Stimulated activated CD4-positive, alpha-beta T cell treated with anti-CD3 and anti-CD28 coated beads, TNF-alpha, amount 100 ng/mL, for 1 hour (primary cell): ENCODE results near the gene NBEA.
"Not testable (repeated sequence)": the region's sequence is repeated elsewhere in the genome, so short reads cannot be mapped to it uniquely, and the experiment has no call there.

ENCODE experiments used
- DNase-seq, 3 donors: peaks; one replicate each; pipeline ENCODE4 v3.0.0-alpha.2; 2020; ENCODE audit warnings: low read depth in 3 of 3, low spot score in 1 of 3

Gene NBEA

GRCh38 chr13:35630551-35631275 is 688.6 kb downstream of the NBEA start:
- no peak for DNase-seq

GRCh38 chr13:35631666-35632065 is 689.6 kb downstream of the NBEA start:
- no peak for DNase-seq

GRCh38 chr13:35643625-35644024 is 701.6 kb downstream of the NBEA start:
- DNase-seq = no peak

GRCh38 chr13:35646056-35646774 is 704.1 kb downstream of the NBEA start:
- DNase-seq = no peak

GRCh38 chr13:35648201-35648600 is 706.1 kb downstream of the NBEA start:
- DNase-seq = no peak

- DNase-seq = no peak
Observed at GRCh38 chr13:35649162-35649561, 707.1 kb downstream of the NBEA start.

GRCh38 chr13:35659796-35660195 is 717.7 kb downstream of the NBEA start:
- no peak for DNase-seq

GRCh38 chr13:35664747-35665146 is 722.7 kb downstream of the NBEA start:
- no peak for DNase-seq

- DNase-seq = no peak
Observed at GRCh38 chr13:35669321-35669720, 727.3 kb downstream of the NBEA start.

GRCh38 chr13:35672611-35673010 is 730.5 kb downstream of the NBEA start:
- no peak for DNase-seq

GRCh38 chr13:35675651-35676050 is 733.6 kb downstream of the NBEA start:
- DNase-seq = no peak

GRCh38 chr13:35677863-35678262 is 735.8 kb downstream of the NBEA start:
- not testable (repeated sequence) for DNase-seq

- no peak for DNase-seq
Observed at GRCh38 chr13:35681685-35682084, 739.6 kb downstream of the NBEA start.

GRCh38 chr13:35684432-35684831 is 742.4 kb downstream of the NBEA start:
- no peak for DNase-seq

GRCh38 chr13:35687336-35687735 is 745.3 kb downstream of the NBEA start:
- DNase-seq = no peak

- DNase-seq = no peak
Observed at GRCh38 chr13:35690581-35691207, 748.6 kb downstream of the NBEA start.

GRCh38 chr13:35693134-35693784 is 751.2 kb downstream of the NBEA start:
- DNase-seq = no peak

GRCh38 chr13:35694031-35694430 is 752.0 kb downstream of the NBEA start:
- DNase-seq = no peak

- DNase-seq = no peak
Observed at GRCh38 chr13:35694549-35695447, 752.7 kb downstream of the NBEA start.

- no peak for DNase-seq
Observed at GRCh38 chr13:35695448-35695770, 753.3 kb downstream of the NBEA start.

- DNase-seq = no peak
Observed at GRCh38 chr13:35697186-35697730, 755.2 kb downstream of the NBEA start.
